K562 (cell line): Measurements from ENCODE around the gene ATP1A3. TPM values are rescaled to one million over a fixed set of nuclear protein-coding genes. Genes with fewer than 3 reads are reported as not detected.
A peak's percentile ranks its signal among the peaks of the same experiment; 100 is the strongest.

Source experiments
- E4F1 ChIP-seq: fragments of 250-450 bp; sonication (Bioruptor Pico); IDR thresholded peaks from 2 replicates; pipeline ENCODE4 v1.5.0; 2021; ENCODE audit warnings: mild to moderate bottlenecking, borderline replicate concordance
- HDAC1 ChIP-seq, 2 experiments: fragments of 450-650 bp; IDR thresholded peaks; 2 replicates each; pipeline ENCODE4 v1.6.1; 2016 to 2017; ENCODE audit warnings: inconsistent platforms in 1 of 2, mild to moderate bottlenecking in 1 of 2, moderate library complexity in 1 of 2
- KLF10 ChIP-seq: fragments of 250-450 bp; sonication (Bioruptor Pico); IDR thresholded peaks from 2 replicates; pipeline ENCODE4 v1.6.1; 2021; ENCODE audit warnings: matching md5 sums
- MTA3 ChIP-seq: fragments of 450-650 bp; formaldehyde crosslinking; IDR thresholded peaks from 2 replicates; pipeline ENCODE4 v1.6.1; 2017; ENCODE audit warnings: mild to moderate bottlenecking, borderline replicate concordance
- RBM22 ChIP-seq: fragments of 200-400 bp; formaldehyde crosslinking; IDR thresholded peaks from 2 replicates; pipeline ENCODE4 v1.6.1; 2018; ENCODE audit warnings: low read length, low read depth; ENCODE audit not compliant: poor library complexity, severe bottlenecking
- SMARCA4 ChIP-seq: fragments of 450-650 bp; IDR thresholded peaks from 2 replicates; pipeline ENCODE4 v1.6.1; 2016
- ZBTB1 ChIP-seq: sonication (generic); formaldehyde crosslinking; IDR thresholded peaks from 2 replicates; pipeline ENCODE4 v1.8.1; 2023; ENCODE audit warnings: missing genetic modification reagents, low read depth, mild to moderate bottlenecking, borderline replicate concordance
- ZC3H4 ChIP-seq: sonication (generic); formaldehyde crosslinking; IDR thresholded peaks from 2 replicates; pipeline ENCODE4 v1.9.0; 2021; ENCODE audit warnings: missing genetic modification reagents, borderline replicate concordance
- ZNF609 ChIP-seq: sonication (generic); formaldehyde crosslinking; IDR thresholded peaks from 2 replicates; pipeline ENCODE4 v1.8.1; 2023; ENCODE audit warnings: missing genetic modification reagents, mild to moderate bottlenecking, borderline replicate concordance
- polyA plus RNA-seq, 8 experiments: library from polyadenylated mRNA; depleted of rRNA in 4 of 8; stranded (reverse) in 5 of 8; unstranded in 3 of 8; fragments of >200 nt; fragmentation: Nextera tagmentation in 2 of 8; fragmentation: Illumina TruSeq in 1 of 8; extraction: Ambion mirVana in 2 of 8; extraction: Trizol in 1 of 8; gene quantifications; 2 replicates each; pipeline versions ENCODE4 v1.2.1 to v1.2.3, GENCODE V29; 2011 to 2014; ENCODE audit warnings: inconsistent platforms in 1 of 8, missing spikeins in 1 of 8
- total RNA-seq, 7 experiments: library from RNA; depleted of rRNA in 6 of 7; stranded (reverse); fragments of >200 nt in 6 of 7; fragmentation: Illumina TruSeq in 2 of 7; extraction: Trizol in 2 of 7; gene quantifications; 2 replicates each; pipeline versions ENCODE4 v1.2.1 to v1.2.3, GENCODE V29; 2011 to 2021; ENCODE audit warnings: low replicate concordance in 1 of 7
- TF ChIP-seq, protein P1 (sequence below): fragments of 250-450 bp; sonication (Bioruptor Pico); IDR thresholded peaks from 2 replicates; pipeline ENCODE4 v1.8.0; 2022; ENCODE audit warnings: moderate library complexity, mild to moderate bottlenecking, inconsistent platforms
- TF ChIP-seq, protein P2 (sequence below): fragments of 250-450 bp; sonication (Bioruptor Pico); IDR thresholded peaks from 2 replicates; pipeline ENCODE4 v1.4.0; 2020; ENCODE audit warnings: mild to moderate bottlenecking, moderate library complexity, borderline replicate concordance
- TF ChIP-seq, protein P3 (sequence below): fragments of 450-650 bp; IDR thresholded peaks from 2 replicates; pipeline ENCODE4 v1.6.1; 2016; ENCODE audit warnings: antibody characterized with exemption

The ATP1A3 gene
- total and polyA plus RNA-seq, 9 of the 15 experiments (the other 6 are each of a cell fraction or from before 2014, with no cell fraction given): 0.03 to 1.0 (median 0.17) TPM; not detected in 3

DNA sequence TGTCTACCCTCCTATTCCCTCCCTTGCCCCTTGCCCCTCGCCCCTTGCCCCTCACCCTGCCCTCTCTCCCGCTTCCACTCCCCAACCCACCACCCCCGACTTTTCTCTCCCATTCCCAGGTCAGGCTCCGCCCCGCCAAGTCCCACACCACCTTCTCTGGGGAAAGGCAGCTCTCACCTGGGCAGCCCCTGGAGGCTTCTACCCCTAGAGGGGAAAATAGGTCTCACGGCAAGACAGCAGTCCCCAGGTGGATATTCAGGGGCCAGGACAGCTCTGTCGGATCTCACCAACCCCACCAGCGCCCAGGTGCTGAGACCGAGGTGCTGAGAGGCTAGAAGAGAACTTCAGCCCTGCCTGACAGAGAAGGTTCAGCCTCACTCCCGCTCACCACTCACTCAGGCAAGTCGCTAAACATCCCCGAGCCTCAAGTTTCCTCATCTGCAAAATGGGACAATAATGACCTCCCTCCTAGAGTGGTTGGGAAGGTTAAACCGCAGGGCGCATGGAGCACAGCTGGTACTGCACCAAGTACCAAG lies 64.4 kb downstream of the ATP1A3 start (continued):
- TF ChIP-seq RBM22 (no peak), KLF10 (CRISPR knock-in tag) (no peak), MTA3 (no peak), SMARCA4 (no peak), ZBTB1 (no peak), ZC3H4 (CRISPR knock-in tag) (no peak), E4F1 (CRISPR knock-in tag) (no peak), ZNF609 (CRISPR knock-in tag) (no peak), HDAC1 (IDR thresholded peaks at IDR 0.05) (peak in 1 of 2 experiments; percentile 68; a peak in 1 of 4 replicates)
- TF ChIP-seq, protein P1, sequence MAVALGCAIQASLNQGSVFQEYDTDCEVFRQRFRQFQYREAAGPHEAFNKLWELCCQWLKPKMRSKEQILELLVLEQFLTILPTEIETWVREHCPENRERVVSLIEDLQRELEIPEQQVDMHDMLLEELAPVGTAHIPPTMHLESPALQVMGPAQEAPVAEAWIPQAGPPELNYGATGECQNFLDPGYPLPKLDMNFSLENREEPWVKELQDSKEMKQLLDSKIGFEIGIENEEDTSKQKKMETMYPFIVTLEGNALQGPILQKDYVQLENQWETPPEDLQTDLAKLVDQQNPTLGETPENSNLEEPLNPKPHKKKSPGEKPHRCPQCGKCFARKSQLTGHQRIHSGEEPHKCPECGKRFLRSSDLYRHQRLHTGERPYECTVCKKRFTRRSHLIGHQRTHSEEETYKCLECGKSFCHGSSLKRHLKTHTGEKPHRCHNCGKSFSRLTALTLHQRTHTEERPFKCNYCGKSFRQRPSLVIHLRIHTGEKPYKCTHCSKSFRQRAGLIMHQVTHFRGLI (CRISPR knock-in tag): no peak
- TF ChIP-seq, protein P2, sequence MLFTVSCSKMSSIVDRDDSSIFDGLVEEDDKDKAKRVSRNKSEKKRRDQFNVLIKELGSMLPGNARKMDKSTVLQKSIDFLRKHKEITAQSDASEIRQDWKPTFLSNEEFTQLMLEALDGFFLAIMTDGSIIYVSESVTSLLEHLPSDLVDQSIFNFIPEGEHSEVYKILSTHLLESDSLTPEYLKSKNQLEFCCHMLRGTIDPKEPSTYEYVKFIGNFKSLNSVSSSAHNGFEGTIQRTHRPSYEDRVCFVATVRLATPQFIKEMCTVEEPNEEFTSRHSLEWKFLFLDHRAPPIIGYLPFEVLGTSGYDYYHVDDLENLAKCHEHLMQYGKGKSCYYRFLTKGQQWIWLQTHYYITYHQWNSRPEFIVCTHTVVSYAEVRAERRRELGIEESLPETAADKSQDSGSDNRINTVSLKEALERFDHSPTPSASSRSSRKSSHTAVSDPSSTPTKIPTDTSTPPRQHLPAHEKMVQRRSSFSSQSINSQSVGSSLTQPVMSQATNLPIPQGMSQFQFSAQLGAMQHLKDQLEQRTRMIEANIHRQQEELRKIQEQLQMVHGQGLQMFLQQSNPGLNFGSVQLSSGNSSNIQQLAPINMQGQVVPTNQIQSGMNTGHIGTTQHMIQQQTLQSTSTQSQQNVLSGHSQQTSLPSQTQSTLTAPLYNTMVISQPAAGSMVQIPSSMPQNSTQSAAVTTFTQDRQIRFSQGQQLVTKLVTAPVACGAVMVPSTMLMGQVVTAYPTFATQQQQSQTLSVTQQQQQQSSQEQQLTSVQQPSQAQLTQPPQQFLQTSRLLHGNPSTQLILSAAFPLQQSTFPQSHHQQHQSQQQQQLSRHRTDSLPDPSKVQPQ (CRISPR knock-in tag): no peak
- TF ChIP-seq, protein P3, sequence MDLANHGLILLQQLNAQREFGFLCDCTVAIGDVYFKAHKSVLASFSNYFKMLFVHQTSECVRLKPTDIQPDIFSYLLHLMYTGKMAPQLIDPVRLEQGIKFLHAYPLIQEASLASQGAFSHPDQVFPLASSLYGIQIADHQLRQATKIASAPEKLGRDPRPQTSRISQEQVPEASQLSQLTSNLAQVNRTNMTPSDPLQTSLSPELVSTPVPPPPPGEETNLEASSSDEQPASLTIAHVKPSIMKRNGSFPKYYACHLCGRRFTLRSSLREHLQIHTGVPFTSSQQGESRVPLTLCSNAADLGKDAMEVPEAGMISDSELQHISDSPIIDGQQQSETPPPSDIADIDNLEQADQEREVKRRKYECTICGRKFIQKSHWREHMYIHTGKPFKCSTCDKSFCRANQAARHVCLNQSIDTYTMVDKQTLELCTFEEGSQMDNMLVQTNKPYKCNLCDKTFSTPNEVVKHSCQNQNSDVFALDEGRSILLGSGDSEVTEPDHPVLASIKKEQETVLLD: no peak
